ENCODE measurements around the gene CMAS.

- TF ChIP-seq CTCF (IDR thresholded peaks at IDR 0.05) (no peak), POLR2A (IDR thresholded peaks at IDR 0.05) (no peak)
Measured at GRCh38 chr12:22038734-22039133, 7.3 kb upstream of the CMAS start.

Measured in lower leg skin (tissue), 3 donors.